GM18526 (cell line): ENCODE results near the gene USP24.

Source experiments
- POLR2A ChIP-seq: IDR thresholded peaks from 3 replicates; pipeline ENCODE4 v1.6.1; 2011; ENCODE audit not compliant: insufficient read length; ENCODE audit errors: extremely low read depth

USP24 gene

DNA sequence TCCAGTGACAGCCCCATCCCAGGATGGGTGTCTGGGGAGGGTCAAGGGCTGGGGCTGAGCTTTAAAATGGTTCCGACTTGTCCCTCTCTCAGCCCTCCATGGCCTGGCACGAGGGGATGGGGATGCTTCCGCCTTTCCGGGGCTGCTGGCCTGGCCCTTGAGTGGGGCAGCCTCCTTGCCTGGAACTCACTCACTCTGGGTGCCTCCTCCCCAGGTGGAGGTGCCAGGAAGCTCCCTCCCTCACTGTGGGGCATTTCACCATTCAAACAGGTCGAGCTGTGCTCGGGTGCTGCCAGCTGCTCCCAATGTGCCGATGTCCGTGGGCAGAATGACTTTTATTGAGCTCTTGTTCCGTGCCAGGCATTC is 151.6 kb downstream of the USP24 start:
- TF ChIP-seq POLR2A: no peak

DNA sequence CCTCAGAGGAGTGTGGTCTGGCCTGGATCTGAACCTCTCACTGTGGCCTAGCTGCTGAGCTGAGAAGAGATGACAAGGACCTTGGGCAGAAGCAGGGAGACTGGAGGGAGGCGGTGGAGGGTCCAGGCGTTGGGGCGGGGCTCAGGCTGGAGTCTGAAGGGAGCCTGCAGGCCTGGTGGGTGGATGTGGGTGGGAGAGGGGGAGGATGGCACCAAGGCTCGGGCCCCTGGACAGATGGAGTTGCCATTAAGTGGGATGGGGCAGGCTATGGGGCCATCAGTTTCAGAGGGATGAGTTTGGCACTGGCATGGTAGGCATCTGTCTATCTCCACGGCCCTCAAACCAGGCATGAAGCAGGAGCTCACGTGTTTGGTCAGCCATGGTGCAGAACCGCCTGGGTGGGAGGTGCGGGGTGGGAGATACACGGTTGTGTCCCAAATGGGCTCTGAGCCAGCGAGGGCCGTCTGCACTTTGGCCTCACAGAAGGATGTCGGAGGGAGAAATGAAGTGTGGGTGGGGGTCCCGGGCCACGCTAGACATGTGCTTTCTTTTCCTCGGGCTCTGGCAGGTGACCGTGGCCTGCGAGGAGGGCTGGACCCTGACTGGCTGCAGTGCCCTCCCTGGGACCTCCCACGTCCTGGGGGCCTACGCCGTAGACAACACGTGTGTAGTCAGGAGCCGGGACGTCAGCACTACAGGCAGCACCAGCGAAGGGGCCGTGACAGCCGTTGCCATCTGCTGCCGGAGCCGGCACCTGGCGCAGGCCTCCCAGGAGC is 152.2 kb downstream of the USP24 start:
- TF ChIP-seq POLR2A: no peak

DNA sequence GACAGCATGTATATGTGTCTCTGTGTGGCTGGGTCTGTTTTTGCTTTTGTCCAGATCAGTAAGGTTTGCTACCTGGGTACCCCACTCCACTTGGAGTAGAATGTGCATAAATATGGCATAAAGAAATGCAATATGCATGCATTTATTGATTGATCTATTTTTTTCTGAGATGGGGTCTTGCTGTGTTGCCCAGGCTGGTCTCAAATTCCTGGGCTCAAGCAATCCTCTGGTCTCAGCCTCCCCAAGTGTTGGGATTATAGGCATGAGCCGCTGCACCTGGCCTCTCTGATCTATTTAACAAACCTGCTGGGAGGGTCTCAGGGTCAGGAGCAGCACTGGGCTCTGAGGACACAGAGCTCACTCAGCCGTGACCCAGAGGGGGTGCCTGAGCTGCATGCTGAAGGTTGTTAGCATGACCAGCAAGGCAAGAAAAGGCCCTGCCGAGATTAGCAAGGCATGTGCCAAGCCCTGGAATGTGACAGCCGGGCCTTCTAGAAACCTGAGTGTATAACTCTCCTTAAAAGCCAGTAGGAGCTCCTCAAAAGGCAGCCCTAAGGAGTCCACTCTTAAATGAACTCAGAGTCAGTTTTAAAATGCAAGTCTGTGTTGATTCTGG is 153.3 kb downstream of the USP24 start:
- TF ChIP-seq POLR2A: no peak

DNA sequence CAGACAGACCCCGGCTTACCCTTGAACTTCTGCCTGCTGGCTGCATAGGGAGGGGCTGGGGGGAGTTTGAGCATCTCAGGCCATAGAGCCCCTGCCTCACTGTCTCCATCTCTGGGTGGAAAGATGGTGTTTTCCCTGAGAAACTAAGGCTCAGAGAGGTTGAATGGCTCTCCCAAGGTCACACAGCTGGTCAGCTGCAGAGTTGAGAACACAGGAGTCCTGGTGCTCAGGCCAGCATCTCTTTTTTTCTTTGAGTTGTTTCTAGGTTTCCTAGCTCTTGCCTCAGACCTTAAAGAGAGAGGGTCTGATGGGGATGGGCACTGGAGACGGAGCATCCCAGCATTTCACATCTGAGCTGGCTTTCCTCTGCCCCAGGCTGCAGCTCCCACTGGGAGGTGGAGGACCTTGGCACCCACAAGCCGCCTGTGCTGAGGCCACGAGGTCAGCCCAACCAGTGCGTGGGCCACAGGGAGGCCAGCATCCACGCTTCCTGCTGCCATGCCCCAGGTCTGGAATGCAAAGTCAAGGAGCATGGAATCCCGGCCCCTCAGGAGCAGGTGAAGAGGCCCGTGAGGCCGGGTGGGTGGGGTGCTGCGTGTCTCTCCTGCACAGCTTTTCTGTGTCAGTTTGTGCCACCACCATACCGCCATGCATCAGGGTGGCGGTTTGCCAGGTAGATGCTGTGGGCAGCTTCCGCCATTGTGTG is 154.0 kb downstream of the USP24 start:
- TF ChIP-seq POLR2A: no peak

DNA sequence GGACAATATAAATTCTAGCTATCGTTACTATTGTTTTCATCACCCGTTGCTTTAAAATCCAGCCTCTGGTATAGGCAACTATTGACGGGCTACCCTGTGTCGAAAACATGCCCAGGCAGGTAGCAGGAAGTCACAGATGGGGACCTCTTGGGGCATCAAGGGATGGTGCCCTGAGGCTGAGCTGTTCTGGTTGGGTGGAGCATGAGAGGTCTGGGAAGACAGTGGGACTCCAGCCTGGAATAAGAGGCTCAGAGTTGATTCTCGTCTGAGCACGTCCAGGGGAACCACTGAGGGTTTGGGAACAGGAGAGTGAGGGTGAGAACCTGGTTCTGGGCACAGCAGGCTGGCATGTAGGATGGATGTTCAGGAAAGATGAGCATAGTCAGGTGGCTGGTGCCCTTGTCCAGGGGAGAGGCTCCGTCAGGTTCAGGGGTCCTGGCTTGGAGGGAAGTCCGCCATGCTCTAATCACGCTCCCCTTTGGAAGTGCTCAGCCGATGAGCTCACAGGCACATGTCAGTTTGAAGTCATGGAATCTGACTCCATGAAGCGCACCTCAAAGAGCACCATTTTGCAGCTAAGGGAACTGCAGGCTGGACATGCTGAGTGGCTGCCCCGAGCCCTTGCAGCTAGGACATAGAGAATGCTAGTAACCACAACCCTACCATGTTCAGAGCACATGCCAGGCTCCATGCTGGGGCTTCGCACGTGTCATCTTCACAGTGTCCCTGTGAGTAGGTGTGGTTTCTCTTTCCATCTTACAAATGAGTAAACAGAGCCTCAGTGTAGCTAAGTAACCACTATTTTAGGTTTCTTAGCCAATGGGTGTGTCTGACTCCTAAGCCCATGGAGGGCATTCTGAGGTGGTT is 154.8 kb downstream of the USP24 start:
- no peak for TF ChIP-seq POLR2A

DNA sequence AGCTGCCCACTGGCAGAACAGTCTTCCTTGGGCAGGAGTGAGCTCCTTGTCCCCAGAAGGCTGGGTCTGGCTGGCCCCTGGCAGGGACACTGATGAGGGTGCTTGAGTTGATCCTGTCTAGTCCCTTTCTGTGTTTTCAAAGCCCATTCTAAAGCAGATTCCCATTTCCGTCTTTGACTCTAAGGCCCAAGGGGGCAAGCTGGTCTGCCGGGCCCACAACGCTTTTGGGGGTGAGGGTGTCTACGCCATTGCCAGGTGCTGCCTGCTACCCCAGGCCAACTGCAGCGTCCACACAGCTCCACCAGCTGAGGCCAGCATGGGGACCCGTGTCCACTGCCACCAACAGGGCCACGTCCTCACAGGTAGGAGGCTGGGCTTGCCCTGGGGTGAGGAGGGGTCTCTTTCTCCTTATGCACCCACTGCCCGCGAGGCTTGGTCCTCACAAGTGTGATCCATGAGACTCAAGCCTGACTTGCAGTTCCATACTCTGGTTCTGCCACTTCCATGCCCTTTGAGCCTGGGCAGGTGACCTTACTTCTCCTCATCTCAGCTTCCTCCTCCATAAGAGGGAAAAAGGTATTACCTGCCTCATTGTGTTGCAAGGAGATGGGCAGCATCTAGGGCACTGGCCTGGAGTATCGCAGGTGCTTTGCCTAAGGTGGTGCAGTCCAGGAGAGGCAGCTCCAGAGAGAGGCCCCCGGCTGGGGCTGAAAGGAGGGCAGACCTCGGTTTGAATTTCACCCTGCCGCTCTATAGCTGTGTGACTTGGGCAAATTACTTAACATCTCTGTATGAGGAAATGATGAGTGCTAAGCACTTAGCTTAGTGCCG is 155.6 kb downstream of the USP24 start:
- TF ChIP-seq POLR2A: no peak

DNA sequence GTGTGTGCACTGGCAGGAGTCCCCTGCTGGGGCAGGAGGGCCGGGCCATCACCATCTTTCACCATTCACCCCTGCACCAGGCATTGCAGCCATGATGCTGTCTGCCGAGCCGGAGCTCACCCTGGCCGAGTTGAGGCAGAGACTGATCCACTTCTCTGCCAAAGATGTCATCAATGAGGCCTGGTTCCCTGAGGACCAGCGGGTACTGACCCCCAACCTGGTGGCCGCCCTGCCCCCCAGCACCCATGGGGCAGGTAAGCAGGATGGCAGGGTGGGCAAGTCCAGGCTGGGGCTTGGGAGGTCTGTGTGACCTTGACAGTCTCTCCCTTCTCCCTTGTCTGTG is 157.2 kb downstream of the USP24 start:
- no peak for TF ChIP-seq POLR2A

DNA sequence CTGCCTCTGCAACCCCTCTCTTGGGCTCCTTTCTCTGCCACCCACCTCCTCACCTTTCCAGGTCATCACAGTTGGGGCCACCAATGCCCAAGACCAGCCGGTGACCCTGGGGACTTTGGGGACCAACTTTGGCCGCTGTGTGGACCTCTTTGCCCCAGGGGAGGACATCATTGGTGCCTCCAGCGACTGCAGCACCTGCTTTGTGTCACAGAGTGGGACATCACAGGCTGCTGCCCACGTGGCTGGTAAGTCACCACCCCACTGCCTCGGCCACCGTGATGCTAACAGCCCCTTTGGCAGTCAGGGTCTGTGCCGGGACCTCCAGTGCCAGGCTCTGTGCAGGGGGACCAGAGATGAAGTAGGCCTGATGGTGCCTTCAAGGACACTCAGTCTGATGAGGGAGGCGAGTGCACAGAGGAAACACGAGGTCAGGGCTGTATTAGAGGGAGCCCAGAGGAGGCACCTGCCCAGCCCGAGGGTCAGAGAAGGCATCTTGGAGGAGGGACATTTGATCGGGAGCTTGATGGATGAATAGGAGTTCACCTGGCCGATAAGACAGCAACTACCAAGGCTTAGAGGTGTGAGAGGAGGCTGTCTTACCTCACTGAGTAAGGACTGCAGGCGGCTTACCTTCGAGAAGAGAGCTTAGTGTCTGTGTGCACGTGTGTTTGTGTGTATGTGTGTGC is 157.8 kb downstream of the USP24 start:
- no peak for TF ChIP-seq POLR2A

DNA sequence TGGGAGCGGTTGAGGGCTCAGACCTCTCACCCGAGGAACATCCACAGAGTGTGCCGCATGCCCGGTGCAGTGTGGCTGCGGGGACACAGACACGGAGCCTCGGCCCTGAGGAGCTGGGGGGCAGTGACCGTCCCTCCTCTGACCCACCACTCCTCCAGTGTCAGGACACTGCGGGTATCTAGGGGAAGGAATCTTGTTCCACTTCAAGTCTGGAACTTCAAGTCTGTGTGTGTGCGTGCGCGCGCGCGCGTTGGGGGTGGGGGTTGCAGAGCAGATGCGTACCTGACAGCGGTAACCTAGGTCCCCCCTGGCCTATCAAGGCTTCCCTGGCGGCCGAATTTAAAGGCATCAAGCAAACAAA is 158.6 kb downstream of the USP24 start:
- no peak for TF ChIP-seq POLR2A

DNA sequence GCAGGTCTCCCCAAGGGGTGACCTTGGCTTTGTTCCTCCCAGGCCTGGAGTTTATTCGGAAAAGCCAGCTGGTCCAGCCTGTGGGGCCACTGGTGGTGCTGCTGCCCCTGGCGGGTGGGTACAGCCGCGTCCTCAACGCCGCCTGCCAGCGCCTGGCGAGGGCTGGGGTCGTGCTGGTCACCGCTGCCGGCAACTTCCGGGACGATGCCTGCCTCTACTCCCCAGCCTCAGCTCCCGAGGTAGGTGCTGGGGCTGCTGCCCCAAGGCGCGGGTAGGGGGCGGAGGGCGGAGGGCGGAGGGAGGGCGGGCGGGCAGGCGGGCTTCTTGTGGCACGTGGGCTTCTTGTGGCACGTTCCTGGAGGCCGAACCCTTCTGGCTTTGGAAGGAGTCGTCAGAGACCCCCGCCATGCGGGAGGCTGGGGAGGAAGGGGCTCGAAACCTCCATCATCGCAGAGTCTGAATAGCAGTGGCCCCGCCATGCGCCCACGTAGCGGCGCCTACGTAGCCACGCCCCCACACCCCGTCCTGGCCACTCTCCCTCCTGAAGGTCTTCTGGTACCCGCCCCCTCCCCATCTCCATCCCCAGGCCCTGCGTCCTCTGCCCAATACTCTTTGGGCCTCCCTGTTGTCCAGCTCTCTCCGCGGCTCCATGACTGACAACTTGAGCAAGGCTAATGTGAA is 159.1 kb downstream of the USP24 start:
- TF ChIP-seq POLR2A: no peak

DNA sequence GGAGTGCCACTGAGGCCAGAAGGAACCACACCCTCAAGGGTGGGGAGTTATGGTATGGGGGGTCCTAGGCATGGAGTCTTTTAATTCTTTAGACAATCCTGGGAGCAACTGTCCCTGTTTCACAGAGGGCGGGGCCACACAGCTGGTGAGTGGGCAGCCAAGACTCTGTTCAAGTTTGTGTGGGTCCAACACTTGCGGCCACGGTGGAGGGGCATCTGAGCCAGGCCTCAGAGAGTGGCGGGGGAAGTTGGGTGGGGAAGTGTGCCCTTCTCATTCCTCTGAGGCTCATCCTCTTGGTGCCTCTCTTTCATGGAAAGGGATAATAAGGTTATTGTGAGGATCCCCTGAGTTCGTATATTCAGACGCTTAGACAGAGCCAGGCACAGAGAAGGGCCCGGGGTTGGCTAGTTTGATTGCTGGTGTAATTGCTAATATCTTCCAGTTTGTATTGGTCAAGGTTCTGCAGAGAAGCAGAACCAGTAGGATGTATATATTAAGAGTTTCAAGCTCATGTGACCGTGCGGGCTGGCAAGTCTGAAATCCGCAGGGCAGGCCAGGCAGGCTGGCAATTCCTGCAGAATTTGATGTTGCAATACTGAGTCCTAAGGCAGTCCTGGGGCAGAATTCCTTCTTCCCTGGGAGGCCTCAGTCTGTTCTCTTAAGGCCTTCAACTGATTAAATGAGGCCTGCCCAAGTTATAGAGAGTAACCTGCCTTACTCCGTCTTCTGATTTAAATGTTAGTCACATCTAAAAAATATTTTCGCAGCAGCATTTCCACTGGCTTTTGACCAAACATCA is 159.9 kb downstream of the USP24 start:
- no peak for TF ChIP-seq POLR2A

DNA sequence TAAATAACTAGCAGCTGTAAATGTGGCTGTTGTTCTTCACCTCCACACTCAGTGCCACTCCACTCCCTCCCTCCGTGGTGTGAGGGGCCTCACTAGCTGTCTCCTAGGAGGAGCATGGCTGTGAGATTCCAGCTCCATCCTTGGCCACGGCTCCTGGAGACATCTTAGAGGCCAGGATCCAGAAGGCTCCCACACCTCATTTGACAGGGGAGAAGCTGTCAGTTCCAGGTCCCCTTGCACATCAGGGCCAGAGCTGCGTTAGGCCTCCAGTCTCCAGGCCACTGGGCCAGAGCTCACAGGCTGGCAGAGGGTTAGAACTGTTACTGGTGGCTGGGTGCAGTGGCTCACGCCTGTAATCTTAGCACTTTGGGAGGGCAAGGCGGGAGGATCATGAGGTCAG is 160.8 kb downstream of the USP24 start:
- TF ChIP-seq POLR2A: no peak
